ENCODE results near the gene FKBP14. TPM values are rescaled to one million over a fixed set of nuclear protein-coding genes. Genes with fewer than 3 reads are reported as not detected.

The FKBP14 gene
- total and polyA plus RNA-seq, 10 donors: 1.2 to 14.7 (median 8.8) TPM

- 0 to 45% (median 0%) methylated on average over 1 of the region's 1 CpG for WGBS, 5 donors
- H3K27ac ChIP-seq: no peak overlapping the region
- H3K4me1 ChIP-seq: peaks cover 0 to 7% (median 0%) of the 10 kb centered on the region in 6 donors
- H3K9me3 ChIP-seq: no peaks in the 10 kb centered on the region
- no peaks in the 10 kb centered on the region for H3K27me3 ChIP-seq (replicated peaks in 1 of 7)
- peaks cover 0 to 40% (median 0%) of the 10 kb centered on the region in 6 donors for H3K36me3 ChIP-seq
- DNase-seq: no peak
- TF ChIP-seq POLR2A (IDR thresholded peaks at IDR 0.05) (no peak), CTCF (IDR thresholded peaks at IDR 0.05 in 8 of 11, conservative IDR thresholded peaks at IDR 0.05 in 3 of 11) (no peak), POLR2AphosphoS5 (IDR thresholded peaks at IDR 0.05) (no peak)
- H3K4me3 ChIP-seq: no peak overlapping the region
- intact Hi-C loops (cut with DNase I; ENCODE audit: low total_unique reads): no loop called here
Measured at GRCh38 chr7:30070052-30070451, 43.5 kb upstream of the FKBP14 start.

GRCh38 chr7:30069096-30069867, 42.8 kb upstream of the FKBP14 start:
- WGBS, 5 donors: 77 to 90% (median 88%) methylated on average over 5 of the region's 5 CpGs
- Histone ChIP-seq H3K4me1 (peaks cover 0 to under 1% (median 0%) of the 10 kb centered on the region in 6 donors), H3K36me3 (peaks cover 0 to 46% (median 0%) of the 10 kb centered on the region in 6 donors), H3K27me3 (replicated peaks in 1 of 7) (no peaks in the 10 kb centered on the region), H3K27ac (no peak overlapping the region), H3K9me3 (no peaks in the 10 kb centered on the region), H3K4me3 (no peak overlapping the region)
- intact Hi-C loops (cut with DNase I; ENCODE audit: low total_unique reads): loop anchor here (10.0 kb wide), 1 partner anchor 124 kb away; no protein-coding TSS in a partner anchor
- no peak for TF ChIP-seq CTCF (IDR thresholded peaks at IDR 0.05 in 8 of 11, conservative IDR thresholded peaks at IDR 0.05 in 3 of 11)
- TF ChIP-seq POLR2A (IDR thresholded peaks at IDR 0.05): no peak
- no peak for TF ChIP-seq POLR2AphosphoS5 (IDR thresholded peaks at IDR 0.05)
- no peak for DNase-seq

- DNase-seq: no peak
- intact Hi-C loops (cut with DNase I; ENCODE audit: low total_unique reads): loop anchor here (10.0 kb wide), 1 partner anchor 123 kb away; no protein-coding TSS in a partner anchor
- no peak overlapping the region for H3K4me3 ChIP-seq
- peaks cover 0 to 58% (median 5%) of the 10 kb centered on the region in 6 donors for H3K36me3 ChIP-seq
- H3K27me3 ChIP-seq (replicated peaks in 1 of 7): no peaks in the 10 kb centered on the region
- H3K4me1 ChIP-seq: no peaks in the 10 kb centered on the region
- H3K27ac ChIP-seq: no peak overlapping the region
- no peaks in the 10 kb centered on the region for H3K9me3 ChIP-seq
- TF ChIP-seq CTCF (IDR thresholded peaks at IDR 0.05 in 8 of 11, conservative IDR thresholded peaks at IDR 0.05 in 3 of 11): no peak
- TF ChIP-seq POLR2A (IDR thresholded peaks at IDR 0.05): no peak
- no peak for TF ChIP-seq POLR2AphosphoS5 (IDR thresholded peaks at IDR 0.05)
Measured at GRCh38 chr7:30068117-30068516, 41.6 kb upstream of the FKBP14 start.

GRCh38 chr7:30066687-30067086, 40.2 kb upstream of the FKBP14 start:
- Histone ChIP-seq H3K4me1 (peaks cover 0 to 11% (median 3%) of the 10 kb centered on the region in 6 donors), H3K27ac (no peak overlapping the region), H3K27me3 (replicated peaks in 1 of 7) (no peaks in the 10 kb centered on the region), H3K9me3 (no peaks in the 10 kb centered on the region), H3K4me3 (no peak overlapping the region), H3K36me3 (peaks cover 0 to 49% (median 5%) of the 10 kb centered on the region in 6 donors)
- DNase-seq: no peak
- intact Hi-C loops (cut with DNase I; ENCODE audit: low total_unique reads): loop anchor here (10.0 kb wide), 1 partner anchor 122 kb away; no protein-coding TSS in a partner anchor
- WGBS, 5 donors: 91 to 100% (median 95%) methylated on average over 1 of the region's 1 CpG
- TF ChIP-seq CTCF (IDR thresholded peaks at IDR 0.05 in 8 of 11, conservative IDR thresholded peaks at IDR 0.05 in 3 of 11): no peak
- no peak for TF ChIP-seq POLR2AphosphoS5 (IDR thresholded peaks at IDR 0.05)
- no peak for TF ChIP-seq POLR2A (IDR thresholded peaks at IDR 0.05)
